Stimulated activated CD4-positive, alpha-beta T cell treated with anti-CD3 and anti-CD28 coated beads, Interleukin-12 subunit alpha, Interleukin-12 subunit beta, amount 100 ng/mL, for 48 hours (primary cell): Measurements from ENCODE around the gene PCDHGA12.

Experiments used
- DNase-seq, 3 donors: peaks; one replicate each; pipeline ENCODE4 v3.0.0-alpha.2; 2020; ENCODE audit warnings: low read depth in 2 of 3, low spot score in 1 of 3

The PCDHGA12 gene

DNA sequence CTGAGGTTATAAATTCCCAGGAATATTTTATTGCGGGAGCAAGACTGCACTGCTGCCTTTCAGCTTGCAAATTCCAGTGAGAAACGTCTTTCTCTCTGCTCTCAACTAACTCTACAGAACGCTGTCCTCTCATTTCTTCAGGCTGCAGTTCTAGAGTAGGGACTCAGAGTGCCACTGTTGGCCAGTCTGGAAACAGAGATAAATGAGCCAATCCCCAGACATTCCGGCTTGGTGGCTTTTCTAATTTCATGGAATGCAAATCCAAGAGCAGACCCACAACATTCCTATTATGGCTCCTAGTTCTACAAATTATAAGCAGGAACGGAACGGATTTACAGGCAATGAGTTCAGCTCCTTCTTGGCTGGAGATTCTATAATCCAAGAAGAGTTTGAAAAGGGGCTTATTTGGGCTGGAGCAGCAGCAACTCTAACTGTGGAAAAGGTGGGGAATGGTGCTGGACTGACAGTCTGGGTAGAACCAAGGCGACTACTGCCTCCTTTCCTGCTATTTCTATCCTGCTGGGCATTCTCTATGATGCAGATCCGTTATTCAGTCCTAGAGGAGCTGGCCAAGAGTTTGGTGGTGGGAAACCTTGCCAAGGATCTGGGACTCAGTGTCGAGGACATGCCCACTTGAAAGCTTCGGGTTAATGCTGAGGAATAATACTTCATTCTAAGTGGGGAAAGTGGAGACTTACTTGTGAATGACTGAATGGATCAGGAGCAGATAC is 9.3 kb downstream of the PCDHGA12 start:
- no peak for DNase-seq

DNA sequence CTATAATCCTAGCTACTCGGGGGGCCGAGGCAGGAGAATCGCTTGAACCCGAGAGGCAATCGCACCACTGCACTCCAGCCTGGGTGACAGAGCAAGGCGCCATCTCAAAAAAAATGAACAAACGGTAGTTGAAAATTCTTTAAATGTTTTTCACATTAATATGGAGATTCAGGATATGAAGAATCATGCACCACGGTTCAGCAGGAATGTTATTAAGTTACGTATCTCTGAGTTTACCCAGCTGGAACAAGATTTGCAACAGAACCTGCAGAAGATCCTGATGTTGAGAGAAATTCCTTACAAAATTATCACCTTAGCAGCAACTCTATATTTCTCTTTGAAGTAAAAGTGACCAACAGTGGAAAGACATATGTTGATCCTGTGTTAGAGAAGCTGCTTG is 10.0 kb downstream of the PCDHGA12 start:
- no peak for DNase-seq

DNA sequence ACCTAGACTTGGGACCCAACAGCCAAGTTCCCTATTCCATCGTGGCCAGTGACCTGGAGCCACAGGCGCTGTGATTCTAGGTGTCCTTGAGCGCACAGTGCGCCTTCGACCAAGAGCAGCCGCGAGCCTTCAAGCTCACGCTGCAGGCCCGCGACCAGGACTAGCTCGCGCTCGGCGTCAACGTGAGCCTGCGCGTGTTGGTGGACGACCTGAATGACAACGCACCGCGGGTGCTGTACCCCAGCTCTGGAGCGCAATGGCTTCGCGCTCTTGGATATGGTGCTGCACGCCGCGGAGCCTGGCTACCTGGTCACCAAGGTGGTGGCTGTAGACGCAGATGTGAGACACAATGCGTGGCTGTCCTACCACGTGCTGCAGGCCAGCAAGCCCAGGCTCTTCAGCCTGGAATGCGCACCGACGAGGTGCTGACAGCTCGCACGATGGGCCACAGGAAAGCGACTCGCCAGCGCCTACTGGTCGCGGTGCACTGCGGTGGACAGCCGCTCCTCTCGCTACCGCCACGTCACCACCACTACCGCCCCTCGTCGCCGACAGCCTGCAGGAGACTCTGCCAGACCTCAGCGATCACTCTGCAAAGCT is 11.4 kb downstream of the PCDHGA12 start:
- no peak for DNase-seq

DNA sequence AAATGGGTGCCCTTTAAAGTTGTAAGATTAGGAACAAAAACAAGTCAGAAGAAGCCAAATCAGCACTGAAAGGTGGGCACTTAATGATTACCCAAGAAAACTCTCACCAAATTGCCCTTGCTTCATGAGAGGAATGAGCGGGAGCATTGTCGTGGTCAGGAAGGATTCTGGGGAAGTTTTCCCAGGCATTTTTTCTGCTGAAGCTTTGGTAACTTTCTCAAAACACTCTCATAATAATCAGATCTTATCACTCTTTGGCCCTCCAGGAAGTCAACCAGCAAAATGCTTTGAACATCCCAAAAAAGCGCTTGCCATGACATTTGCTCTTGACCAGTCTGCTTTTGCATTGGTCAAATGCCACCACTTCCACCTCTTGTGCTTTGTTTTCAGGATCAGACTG is 35.0 kb downstream of the PCDHGA12 start:
- no peak for DNase-seq

DNA sequence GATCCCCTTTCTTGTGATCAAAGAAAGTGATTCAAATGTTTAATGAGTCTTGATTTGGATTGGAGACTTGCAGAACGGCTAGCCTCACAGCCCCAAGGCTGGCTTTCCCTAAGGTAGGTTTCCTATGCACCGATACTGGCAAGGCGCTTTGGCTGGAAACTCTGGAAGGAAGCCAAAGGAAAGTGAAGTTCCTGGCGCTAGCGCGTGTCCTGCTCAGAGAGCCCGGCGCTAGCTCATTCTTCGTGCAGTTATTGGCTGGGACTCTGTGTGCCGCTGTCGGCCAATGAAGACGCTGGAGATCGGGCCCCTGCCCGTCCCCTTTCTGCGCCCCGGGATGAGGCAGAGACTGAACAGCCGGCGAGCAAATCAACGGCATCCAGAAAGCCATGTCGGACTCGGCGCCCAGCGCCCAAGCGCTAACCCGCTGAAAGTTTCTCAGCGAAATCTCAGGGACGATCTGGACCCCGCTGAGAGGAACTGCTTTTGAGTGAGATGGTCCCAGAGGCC is 45.4 kb downstream of the PCDHGA12 start, which contains the start of gene PCDHGC3:
Gene PCDHGC3 (plus strand): TSS at position 342 of the 507 bp plus-strand sequence. CDS start 151 bp downstream, at position 493.
- peak; percentile 35 to 45 (median 36) for DNase-seq

DNA sequence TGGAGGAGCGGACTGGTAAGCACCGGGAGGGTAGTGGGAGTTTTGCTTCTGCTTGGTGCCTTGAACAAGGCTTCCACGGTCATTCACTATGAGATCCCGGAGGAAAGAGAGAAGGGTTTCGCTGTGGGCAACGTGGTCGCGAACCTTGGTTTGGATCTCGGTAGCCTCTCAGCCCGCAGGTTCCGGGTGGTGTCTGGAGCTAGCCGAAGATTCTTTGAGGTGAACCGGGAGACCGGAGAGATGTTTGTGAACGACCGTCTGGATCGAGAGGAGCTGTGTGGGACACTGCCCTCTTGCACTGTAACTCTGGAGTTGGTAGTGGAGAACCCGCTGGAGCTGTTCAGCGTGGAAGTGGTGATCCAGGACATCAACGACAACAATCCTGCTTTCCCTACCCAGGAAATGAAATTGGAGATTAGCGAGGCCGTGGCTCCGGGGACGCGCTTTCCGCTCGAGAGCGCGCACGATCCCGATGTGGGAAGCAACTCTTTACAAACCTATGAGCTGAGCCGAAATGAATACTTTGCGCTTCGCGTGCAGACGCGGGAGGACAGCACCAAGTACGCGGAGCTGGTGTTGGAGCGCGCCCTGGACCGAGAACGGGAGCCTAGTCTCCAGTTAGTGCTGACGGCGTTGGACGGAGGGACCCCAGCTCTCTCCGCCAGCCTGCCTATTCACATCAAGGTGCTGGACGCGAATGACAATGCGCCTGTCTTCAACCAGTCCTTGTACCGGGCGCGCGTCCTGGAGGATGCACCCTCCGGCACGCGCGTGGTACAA is 46.0 kb downstream of the PCDHGA12 start:
- DNase-seq, result no peak

DNA sequence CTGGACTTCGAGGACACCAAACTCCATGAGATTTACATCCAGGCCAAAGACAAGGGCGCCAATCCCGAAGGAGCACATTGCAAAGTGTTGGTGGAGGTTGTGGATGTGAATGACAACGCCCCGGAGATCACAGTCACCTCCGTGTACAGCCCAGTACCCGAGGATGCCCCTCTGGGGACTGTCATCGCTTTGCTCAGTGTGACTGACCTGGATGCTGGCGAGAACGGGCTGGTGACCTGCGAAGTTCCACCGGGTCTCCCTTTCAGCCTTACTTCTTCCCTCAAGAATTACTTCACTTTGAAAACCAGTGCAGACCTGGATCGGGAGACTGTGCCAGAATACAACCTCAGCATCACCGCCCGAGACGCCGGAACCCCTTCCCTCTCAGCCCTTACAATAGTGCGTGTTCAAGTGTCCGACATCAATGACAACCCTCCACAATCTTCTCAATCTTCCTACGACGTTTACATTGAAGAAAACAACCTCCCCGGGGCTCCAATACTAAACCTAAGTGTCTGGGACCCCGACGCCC is 46.8 kb downstream of the PCDHGA12 start:
- no peak for DNase-seq

DNA sequence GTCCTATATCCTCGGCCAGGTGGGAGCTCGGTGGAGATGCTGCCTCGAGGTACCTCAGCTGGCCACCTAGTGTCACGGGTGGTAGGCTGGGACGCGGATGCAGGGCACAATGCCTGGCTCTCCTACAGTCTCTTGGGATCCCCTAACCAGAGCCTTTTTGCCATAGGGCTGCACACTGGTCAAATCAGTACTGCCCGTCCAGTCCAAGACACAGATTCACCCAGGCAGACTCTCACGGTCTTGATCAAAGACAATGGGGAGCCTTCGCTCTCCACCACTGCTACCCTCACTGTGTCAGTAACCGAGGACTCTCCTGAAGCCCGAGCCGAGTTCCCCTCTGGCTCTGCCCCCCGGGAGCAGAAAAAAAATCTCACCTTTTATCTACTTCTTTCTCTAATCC is 47.5 kb downstream of the PCDHGA12 start:
- DNase-seq, result no peak

DNA sequence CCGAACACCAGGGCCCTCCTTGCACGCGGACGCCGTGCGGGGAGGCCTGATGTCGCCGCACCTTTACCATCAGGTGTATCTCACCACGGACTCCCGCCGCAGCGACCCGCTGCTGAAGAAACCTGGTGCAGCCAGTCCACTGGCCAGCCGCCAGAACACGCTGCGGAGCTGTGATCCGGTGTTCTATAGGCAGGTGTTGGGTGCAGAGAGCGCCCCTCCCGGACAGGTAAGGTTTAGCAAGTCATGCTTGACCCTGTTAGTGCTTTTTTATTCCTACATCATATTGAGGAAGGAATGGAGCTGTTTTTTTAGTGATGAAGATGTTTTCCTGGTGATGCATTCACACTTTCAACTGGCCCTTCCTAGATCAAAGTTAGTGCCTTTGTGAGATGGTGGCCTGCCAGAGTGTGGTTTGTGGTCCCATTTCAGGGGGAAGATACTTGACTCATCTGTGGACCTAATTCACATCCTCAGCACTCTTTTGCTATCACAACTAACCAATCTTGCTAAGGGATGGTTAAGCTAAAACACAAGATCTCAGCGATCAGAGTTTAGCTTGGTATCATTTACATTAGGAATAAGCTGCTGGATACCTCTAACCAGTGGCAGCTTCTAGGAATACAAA is 48.1 kb downstream of the PCDHGA12 start:
- DNase-seq, result no peak

DNA sequence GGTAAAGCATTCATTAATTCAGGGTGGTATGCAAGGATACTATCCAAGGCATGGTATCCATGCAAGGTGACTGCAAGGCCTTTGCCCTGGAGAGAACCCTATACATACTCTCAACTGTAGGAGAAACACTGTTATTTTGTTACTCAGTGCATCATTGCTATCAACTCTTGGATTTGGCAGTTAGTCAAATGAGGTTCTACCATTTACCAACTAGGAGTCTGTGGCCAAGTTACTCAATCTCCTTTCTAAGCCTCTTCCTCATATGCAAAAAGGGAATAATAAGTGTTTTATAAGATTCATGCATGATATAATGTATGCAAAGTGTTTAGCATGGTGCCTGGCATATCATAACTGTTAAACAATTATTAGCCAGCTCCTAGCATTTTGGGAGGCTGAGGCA is 49.5 kb downstream of the PCDHGA12 start:
- no peak for DNase-seq
